ENCODE data around the gene VAV3. TPM values are rescaled to one million over a fixed set of nuclear protein-coding genes. Genes with fewer than 3 reads are reported as not detected.

The VAV3 gene
- total RNA-seq, 1 experiment from 2014 or later = 5.3 TPM

DNA sequence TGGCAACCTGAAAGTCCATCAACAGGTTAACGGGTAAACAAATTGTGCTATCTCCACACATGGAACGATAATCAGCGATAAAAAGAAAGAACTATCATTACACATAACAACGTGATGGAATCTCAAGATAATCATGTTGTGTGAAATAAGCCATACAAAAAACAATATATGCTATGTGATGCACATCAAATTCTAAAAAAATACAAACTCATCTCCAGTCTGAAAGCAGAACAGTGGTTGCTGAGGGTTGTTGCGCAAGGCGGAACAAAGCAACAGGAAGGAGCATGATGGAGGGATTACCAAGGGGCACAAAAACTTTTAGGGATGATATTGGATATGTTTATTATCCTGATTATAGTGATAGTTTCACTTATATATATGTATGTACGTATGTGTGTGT is 324.8 kb downstream of the VAV3 start:
- H3K36me3 ChIP-seq (replicated peaks; ENCODE audit: control insufficient read depth, insufficient read depth, low read length) = no peaks in the 10 kb centered on the region
- H3K4me3 ChIP-seq (ENCODE audit: insufficient read depth, low read depth, low read length) = no peak overlapping the region
- no peaks in the 10 kb centered on the region for H3K27me3 ChIP-seq (ENCODE audit: control insufficient read depth, insufficient read depth, low read length)
- no peak for DNase-seq

DNA sequence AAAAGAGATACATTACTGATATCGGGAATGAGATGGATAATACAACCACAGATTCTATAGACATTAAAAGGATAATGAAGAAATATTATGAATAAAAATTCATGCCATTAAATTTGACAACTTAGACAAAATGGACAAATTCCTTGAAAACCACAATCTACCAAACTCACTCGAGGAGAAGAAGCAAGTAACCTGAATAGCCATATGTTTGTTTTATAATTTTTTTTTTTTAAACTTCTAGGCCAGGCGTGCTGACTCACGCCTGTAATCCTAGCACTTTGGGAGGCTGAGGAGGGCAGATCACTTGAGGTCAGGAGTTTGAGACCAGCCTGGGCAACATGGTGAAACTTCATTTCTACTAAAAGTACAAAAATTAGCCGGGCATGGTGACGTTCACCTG is 327.9 kb downstream of the VAV3 start:
- Histone ChIP-seq H3K36me3 (replicated peaks; ENCODE audit: control insufficient read depth, insufficient read depth, low read length) (no peaks in the 10 kb centered on the region), H3K27me3 (ENCODE audit: control insufficient read depth, insufficient read depth, low read length) (no peaks in the 10 kb centered on the region), H3K4me3 (ENCODE audit: insufficient read depth, low read depth, low read length) (no peak overlapping the region)
- DNase-seq = no peak

DNA sequence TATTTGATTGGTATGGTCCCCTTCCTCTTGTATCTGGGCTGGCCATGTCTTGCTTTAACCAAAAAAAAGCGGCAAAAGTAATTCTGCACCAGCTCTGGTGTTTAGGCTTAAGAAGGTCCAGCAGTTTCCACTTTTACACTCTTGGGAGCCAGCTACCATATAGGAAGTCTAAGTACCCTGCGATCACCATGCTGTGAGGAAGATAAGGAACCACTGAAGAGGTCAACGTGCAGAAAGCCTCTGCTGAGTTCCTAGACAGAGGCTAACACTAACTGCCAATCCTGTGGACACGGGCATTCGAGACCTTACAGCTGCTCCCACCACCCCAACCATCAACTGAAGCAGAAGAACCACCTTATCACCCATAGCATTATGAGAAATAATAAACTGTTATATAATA is 331.4 kb downstream of the VAV3 start:
- DNase-seq = no peak
- Histone ChIP-seq H3K4me3 (ENCODE audit: insufficient read depth, low read depth, low read length) (no peak overlapping the region), H3K27me3 (ENCODE audit: control insufficient read depth, insufficient read depth, low read length) (no peaks in the 10 kb centered on the region), H3K36me3 (replicated peaks; ENCODE audit: control insufficient read depth, insufficient read depth, low read length) (no peaks in the 10 kb centered on the region)

DNA sequence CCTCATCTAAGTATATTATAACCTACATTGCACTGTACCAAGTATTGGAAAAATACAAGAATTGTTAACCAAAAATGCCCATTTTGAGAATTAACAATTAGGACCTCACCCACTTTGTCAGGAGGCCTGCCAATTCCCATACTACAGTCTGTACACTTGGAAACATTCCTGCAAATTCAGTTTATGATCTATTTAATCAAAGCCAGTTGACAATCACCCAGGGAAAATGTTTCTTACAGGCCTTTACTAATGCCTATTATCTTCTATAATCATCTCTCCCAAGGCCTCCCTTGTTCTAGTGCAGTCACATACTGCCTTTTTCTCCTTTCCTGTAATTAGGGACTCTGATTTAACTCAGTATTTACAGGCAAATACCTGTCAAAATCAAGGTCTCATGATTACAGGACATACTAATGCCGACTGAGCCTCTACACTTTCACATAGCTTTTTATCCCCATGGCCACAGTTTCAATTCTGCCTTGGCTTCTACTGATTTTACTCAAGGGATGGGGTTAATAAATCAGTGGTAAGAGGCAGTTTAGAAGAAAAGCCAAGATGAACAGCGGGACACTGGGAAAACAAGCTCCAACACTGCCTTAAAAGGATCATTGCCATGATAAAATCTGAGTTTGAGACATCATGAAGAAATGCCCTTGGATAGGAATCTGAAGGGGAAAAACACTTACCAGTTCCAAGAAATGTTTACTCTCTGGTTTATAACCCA is 338.7 kb downstream of the VAV3 start:
- no peak for DNase-seq
- H3K4me3 ChIP-seq (ENCODE audit: insufficient read depth, low read depth, low read length) = no peak overlapping the region

DNA sequence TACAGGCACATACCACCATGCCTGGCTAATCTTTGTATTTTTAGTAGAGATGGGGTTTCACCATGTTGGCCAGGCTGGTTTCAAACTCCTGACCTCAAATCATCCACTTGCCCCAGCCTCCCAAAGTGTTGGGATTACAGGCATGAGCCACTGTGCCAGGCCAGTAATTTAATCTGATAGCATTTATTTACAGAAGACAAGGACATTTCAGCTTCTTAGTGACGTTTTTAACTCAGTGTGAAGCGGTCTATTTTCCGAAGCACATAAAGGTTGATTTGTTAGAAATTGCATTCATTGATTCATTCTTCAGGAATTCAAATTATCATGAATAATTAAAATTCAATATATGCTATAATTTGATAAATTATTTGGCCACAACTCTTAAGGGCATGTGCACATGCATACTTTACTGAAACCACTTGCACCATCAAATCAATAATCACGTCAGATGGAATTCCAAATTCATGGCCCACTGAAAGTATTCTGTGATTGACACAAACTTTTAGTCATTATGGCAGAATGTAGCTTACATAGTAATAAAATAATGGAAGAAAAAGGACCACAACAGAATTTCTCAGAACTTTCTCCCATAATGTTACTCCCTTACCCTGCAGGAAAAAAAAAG is 339.5 kb downstream of the VAV3 start:
- no peak overlapping the region for H3K4me3 ChIP-seq (ENCODE audit: insufficient read depth, low read depth, low read length)
- H3K36me3 ChIP-seq (replicated peaks; ENCODE audit: control insufficient read depth, insufficient read depth, low read length) = no peaks in the 10 kb centered on the region
- H3K27me3 ChIP-seq (ENCODE audit: control insufficient read depth, insufficient read depth, low read length) = no peaks in the 10 kb centered on the region
- DNase-seq = no peak

More for the DNA sequence above, 338.7 kb downstream of the VAV3 start:
- Histone ChIP-seq H3K27me3 (ENCODE audit: control insufficient read depth, insufficient read depth, low read length) (no peaks in the 10 kb centered on the region), H3K36me3 (replicated peaks; ENCODE audit: control insufficient read depth, insufficient read depth, low read length) (no peaks in the 10 kb centered on the region)

DNA sequence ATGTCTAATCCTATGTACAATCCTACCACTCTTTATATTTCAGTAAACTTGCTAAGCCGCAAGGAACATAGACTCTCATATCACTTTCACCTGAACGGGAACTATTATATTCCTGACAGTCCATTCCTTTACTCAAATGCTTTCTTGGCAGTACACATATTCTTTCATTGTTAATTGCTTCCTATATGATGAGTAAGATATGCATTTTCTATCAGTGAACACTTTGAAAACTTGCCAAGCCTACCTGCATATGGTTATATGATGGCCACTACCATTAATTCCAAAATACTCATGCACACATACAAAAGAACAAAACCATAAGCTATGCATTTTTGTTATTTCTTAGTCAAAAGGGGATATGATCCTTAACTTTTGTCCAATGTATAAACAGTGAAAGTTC is 341.5 kb downstream of the VAV3 start:
- Histone ChIP-seq H3K36me3 (replicated peaks; ENCODE audit: control insufficient read depth, insufficient read depth, low read length) (no peaks in the 10 kb centered on the region), H3K4me3 (ENCODE audit: insufficient read depth, low read depth, low read length) (no peak overlapping the region), H3K27me3 (ENCODE audit: control insufficient read depth, insufficient read depth, low read length) (no peaks in the 10 kb centered on the region)
- no peak for DNase-seq

DNA sequence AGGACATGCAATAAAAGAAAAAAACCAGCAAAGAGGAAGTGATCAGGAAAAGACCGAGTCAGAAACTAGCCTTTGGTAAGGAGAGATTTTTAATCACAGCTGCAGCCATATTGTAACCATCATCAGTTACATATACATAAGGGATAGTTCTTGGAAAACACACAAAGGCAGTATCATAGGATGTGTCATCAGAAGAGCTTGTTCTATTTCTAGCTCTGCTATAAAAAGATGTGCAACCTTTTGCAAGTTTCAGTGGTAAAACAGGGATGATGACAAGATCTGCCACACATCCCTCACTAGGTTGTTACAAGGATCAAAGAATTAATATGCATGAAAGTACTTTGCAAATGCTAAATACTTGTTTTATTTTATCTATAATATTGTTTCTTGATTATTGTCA is 342.0 kb downstream of the VAV3 start:
- H3K27me3 ChIP-seq (ENCODE audit: control insufficient read depth, insufficient read depth, low read length) = no peaks in the 10 kb centered on the region
- DNase-seq = no peak

DNA sequence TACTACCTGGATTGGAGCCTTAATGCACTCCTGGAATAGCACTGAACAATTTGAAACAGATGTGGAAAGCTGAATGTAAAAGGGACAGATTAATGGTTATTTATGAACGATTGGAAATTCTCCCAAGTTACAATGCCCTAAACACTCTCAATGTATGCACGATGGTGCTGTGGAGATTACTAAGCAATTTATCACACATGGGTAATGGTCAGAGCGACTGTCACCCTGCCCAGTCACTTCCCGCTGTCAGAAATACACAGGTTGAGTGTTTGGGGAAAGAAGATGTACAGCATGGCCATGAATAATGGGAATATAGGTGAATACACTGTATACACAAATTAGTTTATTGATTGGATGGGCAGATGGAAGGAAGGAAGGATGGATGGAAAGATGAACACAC is 342.4 kb downstream of the VAV3 start:
- DNase-seq = no peak
- Histone ChIP-seq H3K4me3 (ENCODE audit: insufficient read depth, low read depth, low read length) (no peak overlapping the region), H3K27me3 (ENCODE audit: control insufficient read depth, insufficient read depth, low read length) (no peaks in the 10 kb centered on the region), H3K36me3 (replicated peaks; ENCODE audit: control insufficient read depth, insufficient read depth, low read length) (no peaks in the 10 kb centered on the region)

More for the DNA sequence above, 342.0 kb downstream of the VAV3 start:
- H3K36me3 ChIP-seq (replicated peaks; ENCODE audit: control insufficient read depth, insufficient read depth, low read length) = no peaks in the 10 kb centered on the region
- H3K4me3 ChIP-seq (ENCODE audit: insufficient read depth, low read depth, low read length) = no peak overlapping the region

DNA sequence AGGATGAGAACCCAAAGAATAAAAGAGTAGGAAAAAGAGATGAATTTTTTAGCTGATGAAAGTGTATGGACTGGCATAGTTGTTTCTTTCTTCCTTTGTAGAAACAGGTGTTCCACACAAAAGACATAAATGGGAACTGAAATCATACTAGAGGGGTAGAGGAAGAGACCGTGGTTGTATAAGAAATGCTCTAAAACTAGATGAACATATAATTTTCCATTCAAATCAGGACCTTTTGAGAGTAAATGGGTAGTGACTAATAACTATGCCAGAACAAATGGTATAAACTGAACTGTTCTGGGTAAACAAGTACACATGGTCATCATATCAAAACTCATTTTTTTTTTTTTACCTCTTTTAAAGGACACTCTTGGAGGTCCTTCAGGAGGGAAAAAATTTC is 344.2 kb downstream of the VAV3 start:
- Histone ChIP-seq H3K4me3 (ENCODE audit: insufficient read depth, low read depth, low read length) (no peak overlapping the region), H3K27me3 (ENCODE audit: control insufficient read depth, insufficient read depth, low read length) (no peaks in the 10 kb centered on the region), H3K36me3 (replicated peaks; ENCODE audit: control insufficient read depth, insufficient read depth, low read length) (no peaks in the 10 kb centered on the region)
- no peak for DNase-seq

DNA sequence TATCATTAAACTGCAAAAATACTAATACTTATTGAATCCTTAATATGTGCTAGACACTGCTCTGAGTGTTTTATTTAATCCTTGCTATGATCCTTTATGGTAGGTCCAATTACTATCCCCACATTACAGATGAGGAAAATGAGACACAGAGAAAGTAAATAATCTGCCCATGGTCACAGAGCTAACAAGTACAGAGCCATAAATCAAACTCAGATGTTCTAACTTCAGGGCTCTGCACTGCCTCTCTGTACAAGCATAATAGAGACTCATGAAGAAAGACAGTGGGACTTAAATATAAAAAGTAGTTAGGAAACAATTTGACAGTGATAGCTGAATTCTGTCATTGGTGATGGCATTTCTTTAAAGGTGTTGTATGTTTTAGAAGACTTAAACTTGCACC is 346.4 kb downstream of the VAV3 start:
- Histone ChIP-seq H3K4me3 (ENCODE audit: insufficient read depth, low read depth, low read length) (no peak overlapping the region), H3K27me3 (ENCODE audit: control insufficient read depth, insufficient read depth, low read length) (no peaks in the 10 kb centered on the region), H3K36me3 (replicated peaks; ENCODE audit: control insufficient read depth, insufficient read depth, low read length) (no peaks in the 10 kb centered on the region)
- DNase-seq = no peak

DNA sequence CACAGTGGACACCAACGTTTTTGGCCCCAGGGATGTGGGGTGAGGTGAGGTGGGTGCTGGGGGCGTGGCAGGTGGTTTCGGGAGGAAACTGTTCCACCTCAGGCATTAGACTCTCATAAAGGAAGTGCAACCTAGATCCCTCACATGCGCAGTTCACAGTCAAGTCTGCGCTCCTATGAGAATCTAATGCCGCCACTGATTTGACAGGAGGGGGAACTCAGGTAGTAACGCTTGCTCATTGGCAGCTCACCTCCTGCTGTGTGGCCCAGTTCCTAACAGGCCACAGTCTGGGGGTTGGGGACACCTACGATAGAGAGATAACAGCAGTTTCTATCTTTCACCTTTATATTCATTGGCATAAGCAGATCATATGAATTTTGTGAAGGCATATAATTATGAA is 347.1 kb downstream of the VAV3 start:
- Histone ChIP-seq H3K36me3 (replicated peaks; ENCODE audit: control insufficient read depth, insufficient read depth, low read length) (no peaks in the 10 kb centered on the region), H3K4me3 (ENCODE audit: insufficient read depth, low read depth, low read length) (no peak overlapping the region), H3K27me3 (ENCODE audit: control insufficient read depth, insufficient read depth, low read length) (no peaks in the 10 kb centered on the region)
- no peak for DNase-seq

DNA sequence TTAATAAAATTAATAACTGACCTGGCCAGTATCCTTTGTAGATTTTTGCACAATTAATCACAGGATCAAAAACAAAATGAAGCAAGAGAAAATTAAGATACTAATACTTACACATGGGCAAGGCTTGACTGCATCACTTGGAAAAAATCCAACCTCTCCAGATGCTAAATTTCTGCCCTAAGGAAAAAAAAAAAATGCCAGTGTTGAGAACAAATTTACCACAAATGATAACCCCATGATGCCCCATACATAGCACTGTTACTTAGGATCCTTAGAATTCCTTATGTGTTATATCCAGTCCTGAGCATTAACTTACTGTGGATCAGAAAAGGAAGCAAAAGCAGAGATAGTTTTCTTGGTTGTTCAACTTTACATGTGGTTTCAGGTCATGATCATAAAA is 347.5 kb downstream of the VAV3 start:
- Histone ChIP-seq H3K4me3 (ENCODE audit: insufficient read depth, low read depth, low read length) (no peak overlapping the region), H3K27me3 (ENCODE audit: control insufficient read depth, insufficient read depth, low read length) (no peaks in the 10 kb centered on the region), H3K36me3 (replicated peaks; ENCODE audit: control insufficient read depth, insufficient read depth, low read length) (no peaks in the 10 kb centered on the region)
- no peak for DNase-seq

DNA sequence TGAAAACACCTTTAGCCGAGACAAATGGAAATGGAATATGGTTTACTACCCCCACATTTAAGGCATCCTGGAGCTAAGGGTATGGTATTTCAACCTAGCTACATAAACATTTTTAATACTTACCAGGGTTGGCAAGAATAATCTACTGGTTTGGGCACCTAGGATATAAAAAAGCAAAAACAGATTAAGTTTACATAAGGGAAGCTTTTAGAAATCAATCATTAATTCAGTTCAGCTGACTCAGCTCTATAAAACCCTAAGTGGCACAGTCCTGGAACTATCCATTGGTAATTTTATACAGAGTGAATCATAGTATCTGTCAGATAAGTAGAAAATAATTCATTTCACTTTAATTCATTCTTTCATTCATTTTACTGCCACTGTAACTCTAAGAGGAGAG is 355.2 kb downstream of the VAV3 start:
- Histone ChIP-seq H3K4me3 (ENCODE audit: insufficient read depth, low read depth, low read length) (no peak overlapping the region), H3K27me3 (ENCODE audit: control insufficient read depth, insufficient read depth, low read length) (no peaks in the 10 kb centered on the region), H3K36me3 (replicated peaks; ENCODE audit: control insufficient read depth, insufficient read depth, low read length) (no peaks in the 10 kb centered on the region)
- DNase-seq = no peak

DNA sequence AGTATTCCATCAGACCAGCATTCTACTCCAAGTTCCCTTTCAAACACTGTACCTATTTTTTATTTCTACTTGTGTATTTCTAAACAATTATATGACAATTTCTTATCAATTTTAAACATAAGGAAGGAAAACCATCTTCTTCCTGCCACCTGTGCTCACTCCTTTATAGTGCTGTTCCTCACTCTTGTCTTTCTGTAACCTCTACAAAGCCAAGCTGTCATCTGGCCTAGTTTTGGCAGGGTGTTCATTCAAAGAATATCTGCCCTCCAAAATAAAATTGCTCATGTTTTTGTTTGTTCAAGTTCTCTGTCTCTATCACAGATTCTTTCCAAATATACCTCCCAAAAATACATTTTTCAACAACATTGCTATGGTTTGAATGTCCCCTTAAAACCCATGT is 360.2 kb downstream of the VAV3 start:
- DNase-seq = no peak
- Histone ChIP-seq H3K27me3 (ENCODE audit: control insufficient read depth, insufficient read depth, low read length) (no peaks in the 10 kb centered on the region), H3K4me3 (ENCODE audit: insufficient read depth, low read depth, low read length) (no peak overlapping the region), H3K36me3 (replicated peaks; ENCODE audit: control insufficient read depth, insufficient read depth, low read length) (no peaks in the 10 kb centered on the region)

DNA sequence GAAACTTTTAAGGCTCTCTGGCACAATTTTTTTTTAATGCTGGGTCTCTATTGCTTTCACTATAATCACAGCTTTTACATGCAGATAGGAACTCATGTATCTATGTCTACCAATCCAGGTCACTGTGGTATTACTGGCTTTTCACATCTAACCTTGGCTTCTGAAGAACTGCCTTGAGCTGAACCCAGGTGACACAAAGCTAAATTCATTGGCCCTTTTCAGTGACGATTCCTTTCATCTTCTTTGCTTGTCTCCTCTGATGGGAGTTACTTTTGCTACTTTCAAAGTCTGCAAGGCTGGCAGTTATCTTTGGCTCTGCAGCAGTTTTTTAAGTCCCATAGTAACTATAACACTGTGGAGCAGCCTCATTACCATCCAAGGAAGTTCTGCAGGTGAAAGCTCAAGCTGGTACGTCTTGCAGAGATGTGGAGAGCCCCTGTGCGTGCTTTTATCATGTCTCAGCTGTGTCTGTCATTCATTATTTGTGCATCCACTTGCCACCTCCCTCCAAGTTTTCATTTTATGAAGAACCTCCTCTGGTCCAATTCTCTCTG is 364.3 kb downstream of the VAV3 start:
- H3K4me3 ChIP-seq (ENCODE audit: insufficient read depth, low read depth, low read length) = no peak overlapping the region
- no peaks in the 10 kb centered on the region for H3K36me3 ChIP-seq (replicated peaks; ENCODE audit: control insufficient read depth, insufficient read depth, low read length)
- H3K27me3 ChIP-seq (ENCODE audit: control insufficient read depth, insufficient read depth, low read length) = no peaks in the 10 kb centered on the region
- DNase-seq = no peak
